ENCODE data around the gene CCDC28B. TPM values are rescaled to one million over a fixed set of nuclear protein-coding genes. Genes with fewer than 3 reads are reported as not detected.

The CCDC28B gene
- total and polyA plus RNA-seq, 2 of the 13 experiments (the other 11 are each of a cell fraction or from before 2014, with no cell fraction given), result 2.6 to 3.5 TPM

DNA sequence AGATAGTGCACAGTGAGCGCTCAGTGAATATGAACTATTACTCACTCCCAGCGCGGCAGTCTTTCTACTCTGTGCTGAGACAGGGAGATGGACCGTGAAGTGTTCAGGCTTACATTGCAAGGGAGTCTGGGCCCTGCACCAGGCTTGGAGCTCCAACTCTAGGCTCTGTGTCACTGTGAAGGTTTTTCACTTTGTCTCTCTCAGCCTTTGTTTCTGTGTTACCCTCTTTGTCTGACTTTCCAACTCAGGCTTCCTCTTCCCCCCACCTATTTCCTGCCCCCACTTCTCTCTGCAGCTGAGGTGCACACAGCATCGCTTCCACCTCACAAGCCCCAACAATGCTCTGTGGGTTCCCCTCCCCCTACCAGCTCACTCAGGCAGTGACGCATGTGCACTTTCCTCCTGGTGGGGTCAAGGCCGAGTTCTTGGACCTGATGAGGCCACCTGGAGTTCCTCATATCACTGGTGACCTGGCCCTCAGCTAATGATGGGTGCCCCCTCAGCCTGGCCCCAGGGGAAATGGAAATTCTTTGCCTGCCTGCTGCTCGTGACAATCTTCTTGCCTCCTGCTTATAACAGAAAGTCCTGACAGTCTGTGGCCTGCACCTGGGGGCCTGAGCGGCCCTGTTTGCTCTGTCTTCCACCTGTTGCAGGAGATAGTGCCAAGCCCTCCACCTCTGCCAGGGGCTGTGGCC is 49.6 kb downstream of the CCDC28B start (continued):
- TF ChIP-seq, protein P1, sequence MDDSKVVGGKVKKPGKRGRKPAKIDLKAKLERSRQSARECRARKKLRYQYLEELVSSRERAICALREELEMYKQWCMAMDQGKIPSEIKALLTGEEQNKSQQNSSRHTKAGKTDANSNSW (CRISPR knock-in tag; IDR thresholded peaks at IDR 0.05; ENCODE audit: borderline replicate concordance), result no peak; the same call in 1 of the 2 replicates
- TF ChIP-seq, protein P2, sequence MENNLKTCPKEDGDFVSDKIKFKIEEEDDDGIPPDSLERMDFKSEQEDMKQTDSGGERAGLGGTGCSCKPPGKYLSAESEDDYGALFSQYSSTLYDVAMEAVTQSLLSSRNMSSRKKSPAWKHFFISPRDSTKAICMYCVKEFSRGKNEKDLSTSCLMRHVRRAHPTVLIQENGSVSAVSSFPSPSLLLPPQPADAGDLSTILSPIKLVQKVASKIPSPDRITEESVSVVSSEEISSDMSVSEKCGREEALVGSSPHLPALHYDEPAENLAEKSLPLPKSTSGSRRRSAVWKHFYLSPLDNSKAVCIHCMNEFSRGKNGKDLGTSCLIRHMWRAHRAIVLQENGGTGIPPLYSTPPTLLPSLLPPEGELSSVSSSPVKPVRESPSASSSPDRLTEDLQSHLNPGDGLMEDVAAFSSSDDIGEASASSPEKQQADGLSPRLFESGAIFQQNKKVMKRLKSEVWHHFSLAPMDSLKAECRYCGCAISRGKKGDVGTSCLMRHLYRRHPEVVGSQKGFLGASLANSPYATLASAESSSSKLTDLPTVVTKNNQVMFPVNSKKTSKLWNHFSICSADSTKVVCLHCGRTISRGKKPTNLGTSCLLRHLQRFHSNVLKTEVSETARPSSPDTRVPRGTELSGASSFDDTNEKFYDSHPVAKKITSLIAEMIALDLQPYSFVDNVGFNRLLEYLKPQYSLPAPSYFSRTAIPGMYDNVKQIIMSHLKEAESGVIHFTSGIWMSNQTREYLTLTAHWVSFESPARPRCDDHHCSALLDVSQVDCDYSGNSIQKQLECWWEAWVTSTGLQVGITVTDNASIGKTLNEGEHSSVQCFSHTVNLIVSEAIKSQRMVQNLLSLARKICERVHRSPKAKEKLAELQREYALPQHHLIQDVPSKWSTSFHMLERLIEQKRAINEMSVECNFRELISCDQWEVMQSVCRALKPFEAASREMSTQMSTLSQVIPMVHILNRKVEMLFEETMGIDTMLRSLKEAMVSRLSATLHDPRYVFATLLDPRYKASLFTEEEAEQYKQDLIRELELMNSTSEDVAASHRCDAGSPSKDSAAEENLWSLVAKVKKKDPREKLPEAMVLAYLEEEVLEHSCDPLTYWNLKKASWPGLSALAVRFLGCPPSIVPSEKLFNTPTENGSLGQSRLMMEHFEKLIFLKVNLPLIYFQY (CRISPR knock-in tag; IDR thresholded peaks at IDR 0.05; ENCODE audit: borderline replicate concordance), result no peak
- TF ChIP-seq ATF1 (CRISPR knock-in tag; IDR thresholded peaks at IDR 0.05) (peak; percentile 77), IRX3 (CRISPR knock-in tag; IDR thresholded peaks at IDR 0.05; ENCODE audit: borderline replicate concordance, low read depth) (0 out of 2 replicates have a peak, but pooled peaks have one; percentile 34), ZNF782 (CRISPR knock-in tag; IDR thresholded peaks at IDR 0.05; ENCODE audit: borderline replicate concordance) (0 out of 2 replicates have a peak, but pooled peaks have one; percentile 19), TCF7 (IDR thresholded peaks at IDR 0.05; ENCODE audit: low read depth) (no peak; the same call in 1 of the 2 replicates), SIX4 (CRISPR knock-in tag; IDR thresholded peaks at IDR 0.05) (no peak; the same call in 1 of the 2 replicates), TBL1XR1 (IDR thresholded peaks at IDR 0.05; ENCODE audit: borderline replicate concordance, low read length, partially characterized antibody) (peak; percentile 78), ZFP36L1 (CRISPR knock-in tag; IDR thresholded peaks at IDR 0.05) (no peak), KLF9 (CRISPR knock-in tag; IDR thresholded peaks at IDR 0.05; ENCODE audit: low read depth) (no peak), ZNF251 (CRISPR knock-in tag; IDR thresholded peaks at IDR 0.05) (no peak), ZNF331 (CRISPR knock-in tag; IDR thresholded peaks at IDR 0.05) (no peak), ZNF678 (CRISPR knock-in tag; IDR thresholded peaks at IDR 0.05) (no peak), HNF4A (CRISPR knock-in tag; IDR thresholded peaks at IDR 0.05) (peak; percentile 91), U2AF1 (optimal IDR thresholded peaks at IDR 0.05; ENCODE audit: low read depth, low read length) (peak; percentile 28), ZBTB42 (CRISPR knock-in tag; IDR thresholded peaks at IDR 0.05) (no peak; the same call in 1 of the 2 replicates), ZNF121 (CRISPR knock-in tag; IDR thresholded peaks at IDR 0.05) (no peak), TEAD2 (CRISPR knock-in tag; IDR thresholded peaks at IDR 0.05) (no peak)
- TF ChIP-seq, protein P3, sequence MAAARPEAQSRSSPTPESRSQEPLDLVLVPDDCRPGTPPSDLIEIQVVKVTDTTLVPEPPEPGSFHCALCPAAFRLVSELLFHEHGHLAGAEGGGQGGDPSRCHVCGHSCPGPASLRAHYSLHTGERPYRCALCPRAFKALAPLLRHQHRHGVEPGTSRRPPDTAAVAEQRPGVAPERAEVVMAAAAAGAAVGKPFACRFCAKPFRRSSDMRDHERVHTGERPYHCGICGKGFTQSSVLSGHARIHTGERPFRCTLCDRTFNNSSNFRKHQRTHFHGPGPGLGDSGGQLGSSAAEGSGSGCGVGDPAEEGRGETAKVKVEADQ (CRISPR knock-in tag; IDR thresholded peaks at IDR 0.05; ENCODE audit: borderline replicate concordance), result 0 out of 2 replicates have a peak, but pooled peaks have one; percentile 1
- TF ChIP-seq, protein P4, sequence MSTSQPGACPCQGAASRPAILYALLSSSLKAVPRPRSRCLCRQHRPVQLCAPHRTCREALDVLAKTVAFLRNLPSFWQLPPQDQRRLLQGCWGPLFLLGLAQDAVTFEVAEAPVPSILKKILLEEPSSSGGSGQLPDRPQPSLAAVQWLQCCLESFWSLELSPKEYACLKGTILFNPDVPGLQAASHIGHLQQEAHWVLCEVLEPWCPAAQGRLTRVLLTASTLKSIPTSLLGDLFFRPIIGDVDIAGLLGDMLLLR (CRISPR knock-in tag; IDR thresholded peaks at IDR 0.05), result no peak
- TF ChIP-seq, protein P5, sequence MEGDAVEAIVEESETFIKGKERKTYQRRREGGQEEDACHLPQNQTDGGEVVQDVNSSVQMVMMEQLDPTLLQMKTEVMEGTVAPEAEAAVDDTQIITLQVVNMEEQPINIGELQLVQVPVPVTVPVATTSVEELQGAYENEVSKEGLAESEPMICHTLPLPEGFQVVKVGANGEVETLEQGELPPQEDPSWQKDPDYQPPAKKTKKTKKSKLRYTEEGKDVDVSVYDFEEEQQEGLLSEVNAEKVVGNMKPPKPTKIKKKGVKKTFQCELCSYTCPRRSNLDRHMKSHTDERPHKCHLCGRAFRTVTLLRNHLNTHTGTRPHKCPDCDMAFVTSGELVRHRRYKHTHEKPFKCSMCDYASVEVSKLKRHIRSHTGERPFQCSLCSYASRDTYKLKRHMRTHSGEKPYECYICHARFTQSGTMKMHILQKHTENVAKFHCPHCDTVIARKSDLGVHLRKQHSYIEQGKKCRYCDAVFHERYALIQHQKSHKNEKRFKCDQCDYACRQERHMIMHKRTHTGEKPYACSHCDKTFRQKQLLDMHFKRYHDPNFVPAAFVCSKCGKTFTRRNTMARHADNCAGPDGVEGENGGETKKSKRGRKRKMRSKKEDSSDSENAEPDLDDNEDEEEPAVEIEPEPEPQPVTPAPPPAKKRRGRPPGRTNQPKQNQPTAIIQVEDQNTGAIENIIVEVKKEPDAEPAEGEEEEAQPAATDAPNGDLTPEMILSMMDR (CRISPR knock-in tag; IDR thresholded peaks at IDR 0.05), result peak; percentile 19; the same call in 1 of the 2 replicates
- TF ChIP-seq, protein P6, sequence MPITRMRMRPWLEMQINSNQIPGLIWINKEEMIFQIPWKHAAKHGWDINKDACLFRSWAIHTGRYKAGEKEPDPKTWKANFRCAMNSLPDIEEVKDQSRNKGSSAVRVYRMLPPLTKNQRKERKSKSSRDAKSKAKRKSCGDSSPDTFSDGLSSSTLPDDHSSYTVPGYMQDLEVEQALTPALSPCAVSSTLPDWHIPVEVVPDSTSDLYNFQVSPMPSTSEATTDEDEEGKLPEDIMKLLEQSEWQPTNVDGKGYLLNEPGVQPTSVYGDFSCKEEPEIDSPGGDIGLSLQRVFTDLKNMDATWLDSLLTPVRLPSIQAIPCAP (CRISPR knock-in tag; IDR thresholded peaks at IDR 0.05; ENCODE audit: low read depth), result no peak
